IPS-20b (cell line): ENCODE measurements around the gene DCUN1D3.

Experiments used
- H3K27ac ChIP-seq: one replicate; pipeline ENCODE4 v1.5.1; 2013; ENCODE audit warnings: low read length
- H3K27me3 ChIP-seq: 2 replicates; pipeline ENCODE4 v1.6.1; 2013; ENCODE audit warnings: mild to moderate bottlenecking, low read length, inconsistent platforms; ENCODE audit not compliant: insufficient read depth
- H3K36me3 ChIP-seq: 2 replicates; pipeline ENCODE4 v1.6.1; 2013; ENCODE audit warnings: low read depth, mild to moderate bottlenecking, inconsistent platforms, low read length, moderate library complexity; ENCODE audit not compliant: insufficient read depth
- H3K4me1 ChIP-seq: 2 replicates; pipeline ENCODE4 v1.6.1; 2013; ENCODE audit warnings: mild to moderate bottlenecking, control low read depth, inconsistent platforms, low read length, moderate library complexity; ENCODE audit not compliant: insufficient read depth
- H3K4me3 ChIP-seq: 2 replicates; pipeline ENCODE4 v1.5.1; 2013; ENCODE audit warnings: mild to moderate bottlenecking, low read length, inconsistent platforms
- H3K9ac ChIP-seq: 2 replicates; pipeline ENCODE4 v1.6.1; 2013; ENCODE audit warnings: low read depth, mild to moderate bottlenecking, inconsistent platforms, low read length, moderate library complexity
- H3K9me3 ChIP-seq: 2 replicates; pipeline ENCODE4 v1.6.1; 2013; ENCODE audit warnings: mild to moderate bottlenecking, low read depth, low read length, inconsistent platforms; ENCODE audit not compliant: insufficient read depth

The DCUN1D3 gene

DNA sequence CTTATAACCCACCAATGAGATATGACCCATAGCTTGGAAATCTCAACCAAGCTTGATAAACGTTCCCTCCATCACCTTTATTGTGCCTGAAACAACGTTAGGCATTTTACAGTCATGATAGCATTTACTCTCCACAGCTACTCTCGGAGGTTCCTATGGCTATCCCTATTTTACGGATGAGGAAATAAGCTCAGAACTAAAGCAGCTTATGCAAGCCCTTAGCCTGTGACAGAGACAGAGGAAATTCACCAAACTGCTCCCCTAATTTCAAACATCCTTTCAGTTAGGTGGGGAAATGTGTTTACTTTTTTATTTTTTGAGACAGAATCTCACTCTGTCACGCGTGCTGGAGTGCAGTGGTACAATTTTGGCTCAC lies 18.7 kb downstream of the DCUN1D3 start:
- no peaks in the 10 kb centered on the region for H3K36me3 ChIP-seq
- H3K9me3 ChIP-seq, result no peaks in the 10 kb centered on the region
- 0 out of 2 replicates have a peak, but pooled peaks cover 5% of the 10 kb centered on the region for H3K4me1 ChIP-seq
- no peak overlapping the region for H3K9ac ChIP-seq
- no peak overlapping the region for H3K4me3 ChIP-seq
- no peak overlapping the region for H3K27ac ChIP-seq
- H3K27me3 ChIP-seq, result no peaks in the 10 kb centered on the region

DNA sequence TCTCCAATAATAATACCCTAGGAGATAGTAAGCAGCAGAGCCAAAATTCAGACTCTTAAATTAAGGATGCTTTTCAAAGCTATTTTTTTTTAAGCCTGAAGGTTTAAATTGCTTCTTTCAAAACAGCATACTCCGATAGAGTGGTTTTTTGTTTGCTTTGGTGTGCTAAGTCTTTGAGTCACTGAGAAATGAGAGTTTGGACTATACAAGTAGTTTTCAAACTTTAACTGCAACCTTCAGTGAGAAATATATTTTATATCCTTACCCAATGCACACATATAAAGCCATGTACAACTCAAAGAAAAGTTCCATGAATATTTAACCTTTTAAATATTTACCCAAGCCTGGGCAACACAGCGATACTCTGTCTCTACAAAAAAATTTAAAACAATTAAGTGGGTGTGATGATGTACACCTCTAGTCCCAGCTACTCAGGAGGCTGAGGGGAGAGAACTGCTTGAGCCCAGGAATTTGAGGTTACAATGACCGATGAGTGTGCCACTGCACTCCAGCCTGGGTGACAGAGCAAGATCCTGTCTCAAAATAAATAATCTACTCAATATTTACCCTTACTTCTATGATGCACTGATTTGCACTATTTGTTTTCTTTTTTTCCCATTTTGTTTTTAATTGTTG lies 19.2 kb downstream of the DCUN1D3 start:
- Histone ChIP-seq H3K27me3 (no peaks in the 10 kb centered on the region), H3K27ac (no peak overlapping the region), H3K9ac (no peak overlapping the region), H3K9me3 (no peaks in the 10 kb centered on the region), H3K36me3 (no peaks in the 10 kb centered on the region), H3K4me3 (no peak overlapping the region), H3K4me1 (0 out of 2 replicates have a peak, but pooled peaks cover 5% of the 10 kb centered on the region)

DNA sequence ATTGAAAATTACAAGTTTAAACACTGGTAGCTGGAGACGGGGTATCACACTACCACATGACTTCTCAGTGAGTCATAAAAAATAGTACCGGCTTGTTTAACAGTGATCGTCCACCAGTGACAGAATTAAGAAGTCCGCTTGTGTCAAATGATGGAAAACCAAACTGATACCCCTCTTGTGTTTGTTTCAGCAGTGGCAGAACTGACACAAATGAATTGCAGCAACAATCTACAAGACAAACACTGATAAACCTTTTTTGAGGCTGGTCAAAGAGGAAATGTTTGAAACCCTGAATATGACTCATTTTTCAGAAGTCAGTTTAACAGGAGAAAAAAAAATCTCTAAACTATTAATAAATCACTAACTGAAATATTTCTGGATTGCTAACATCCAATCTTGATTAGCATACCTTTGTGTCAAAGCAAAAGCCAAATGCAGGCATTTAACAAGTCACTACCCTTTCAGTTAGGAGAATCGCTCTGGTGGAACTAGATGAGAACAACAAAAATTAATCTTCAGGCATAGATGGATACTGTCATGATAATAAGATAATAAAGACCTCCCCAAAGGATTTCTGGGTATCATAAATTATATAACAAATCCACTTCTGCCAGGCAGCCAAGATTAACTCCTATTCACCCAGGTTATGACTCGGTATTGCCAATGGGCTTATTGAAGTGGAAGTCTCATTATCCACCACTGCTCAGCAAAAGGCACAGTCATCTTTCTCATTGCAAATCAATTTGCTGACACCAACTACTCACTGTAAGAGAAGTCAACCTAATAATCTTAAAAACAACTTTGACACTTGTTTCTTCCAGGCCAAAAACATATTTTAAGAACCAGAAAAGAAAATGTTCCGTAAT lies 20.8 kb downstream of the DCUN1D3 start:
- no peaks in the 10 kb centered on the region for H3K9me3 ChIP-seq
- H3K9ac ChIP-seq, result no peak overlapping the region
- H3K27me3 ChIP-seq, result no peaks in the 10 kb centered on the region
- 0 out of 2 replicates have a peak, but pooled peaks cover 7% of the 10 kb centered on the region for H3K4me1 ChIP-seq
- H3K27ac ChIP-seq, result no peak overlapping the region
- no peak overlapping the region for H3K4me3 ChIP-seq
- H3K36me3 ChIP-seq, result no peaks in the 10 kb centered on the region

DNA sequence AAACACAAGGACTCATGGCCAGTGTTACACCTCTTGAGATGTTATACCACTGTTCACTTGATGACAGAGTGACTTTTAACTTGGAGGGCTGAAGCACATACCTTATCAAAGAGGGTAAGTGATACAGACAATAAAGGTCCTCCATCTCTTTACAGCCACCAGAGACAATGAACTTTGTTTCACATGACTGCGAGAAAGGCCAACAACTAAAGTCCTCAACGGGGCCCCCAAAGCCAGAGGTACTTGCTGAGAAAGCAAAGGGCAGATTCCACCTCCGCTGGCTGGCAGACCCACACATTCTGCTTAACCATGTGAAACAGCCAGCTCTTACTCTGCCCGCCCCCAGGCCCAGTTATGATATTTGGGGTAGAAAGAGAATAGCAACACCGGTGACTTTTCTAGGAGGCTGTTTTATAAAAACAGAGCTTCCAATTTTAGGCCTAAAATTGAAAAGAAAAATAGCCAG lies 21.4 kb downstream of the DCUN1D3 start:
- Histone ChIP-seq H3K4me3 (no peak overlapping the region), H3K27ac (no peak overlapping the region)

DNA sequence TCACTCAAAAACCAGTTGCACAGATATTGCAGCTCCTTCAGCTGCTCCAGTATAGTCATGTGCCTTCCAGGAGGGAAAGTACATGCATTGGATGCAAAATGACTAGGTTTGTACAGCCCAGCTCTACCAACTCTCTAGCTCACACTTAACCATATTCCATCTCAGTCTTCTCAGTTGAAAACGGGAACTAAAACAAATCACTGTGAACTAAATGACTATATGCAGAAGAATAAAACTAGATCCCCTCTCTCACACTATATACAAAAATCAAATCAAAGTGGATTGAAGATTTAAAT lies 24.9 kb downstream of the DCUN1D3 start:
- no peak overlapping the region for H3K9ac ChIP-seq
- H3K27ac ChIP-seq, result no peak overlapping the region
- H3K36me3 ChIP-seq, result no peaks in the 10 kb centered on the region
- H3K4me1 ChIP-seq, result 0 out of 2 replicates have a peak, but pooled peaks cover 8% of the 10 kb centered on the region
- no peaks in the 10 kb centered on the region for H3K27me3 ChIP-seq
- H3K9me3 ChIP-seq, result no peaks in the 10 kb centered on the region
- no peak overlapping the region for H3K4me3 ChIP-seq

More for the DNA sequence above, 21.4 kb downstream of the DCUN1D3 start:
- H3K9ac ChIP-seq, result no peak overlapping the region
- H3K9me3 ChIP-seq, result no peaks in the 10 kb centered on the region
- no peaks in the 10 kb centered on the region for H3K27me3 ChIP-seq
- H3K36me3 ChIP-seq, result no peaks in the 10 kb centered on the region
- 0 out of 2 replicates have a peak, but pooled peaks cover 8% of the 10 kb centered on the region for H3K4me1 ChIP-seq

DNA sequence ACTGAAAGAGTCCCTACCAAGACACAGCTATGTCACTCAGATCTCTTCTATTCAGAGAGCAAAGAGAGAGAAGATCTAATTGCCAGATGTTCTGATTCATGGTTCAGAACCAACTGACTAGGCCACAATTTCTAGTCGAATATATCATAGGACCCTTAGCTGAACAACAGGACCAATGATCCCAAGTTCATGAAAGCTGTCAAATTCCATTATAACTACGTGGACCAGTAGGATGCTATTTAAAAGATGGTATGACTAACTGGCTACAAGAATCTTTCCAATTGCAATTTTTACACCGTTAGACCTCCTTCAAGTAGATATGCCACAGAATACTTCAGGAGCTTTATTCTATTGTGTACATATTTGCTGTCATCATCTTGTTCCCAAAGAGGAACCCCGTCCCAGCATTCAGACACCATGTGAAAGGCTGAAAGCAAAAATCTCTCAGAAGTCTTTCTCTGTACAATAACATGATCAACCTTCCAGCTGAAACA lies 26.0 kb downstream of the DCUN1D3 start:
- Histone ChIP-seq H3K4me3 (no peak overlapping the region), H3K27ac (no peak overlapping the region)

DNA sequence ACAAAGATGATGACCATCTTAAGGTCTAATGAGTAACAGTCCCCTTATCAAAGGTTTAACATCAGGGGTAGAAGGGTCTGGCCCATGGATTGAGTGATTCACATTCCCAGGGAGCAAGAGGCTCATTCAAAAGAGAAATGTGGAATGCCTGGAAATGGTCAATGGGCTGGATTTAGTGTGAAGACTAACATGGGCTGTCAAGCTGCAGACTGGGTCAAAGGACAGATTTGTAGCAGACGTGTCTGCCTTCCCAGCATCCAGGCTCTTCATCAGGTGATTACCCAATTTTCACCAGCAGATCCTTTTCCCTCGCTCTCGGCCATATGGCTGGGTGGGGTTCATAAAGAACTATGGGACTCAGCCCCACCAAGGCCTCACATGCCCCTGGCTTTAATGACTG lies 26.8 kb downstream of the DCUN1D3 start:
- H3K27me3 ChIP-seq, result no peaks in the 10 kb centered on the region
- no peaks in the 10 kb centered on the region for H3K36me3 ChIP-seq
- H3K9ac ChIP-seq, result no peak overlapping the region
- no peaks in the 10 kb centered on the region for H3K9me3 ChIP-seq
- H3K4me1 ChIP-seq, result 0 out of 2 replicates have a peak, but pooled peaks cover 5% of the 10 kb centered on the region
- no peak overlapping the region for H3K27ac ChIP-seq
- no peak overlapping the region for H3K4me3 ChIP-seq

More for the DNA sequence above, 26.0 kb downstream of the DCUN1D3 start:
- no peaks in the 10 kb centered on the region for H3K36me3 ChIP-seq
- no peak overlapping the region for H3K9ac ChIP-seq
- no peaks in the 10 kb centered on the region for H3K27me3 ChIP-seq
- H3K4me1 ChIP-seq, result 0 out of 2 replicates have a peak, but pooled peaks cover 6% of the 10 kb centered on the region
- H3K9me3 ChIP-seq, result no peaks in the 10 kb centered on the region

DNA sequence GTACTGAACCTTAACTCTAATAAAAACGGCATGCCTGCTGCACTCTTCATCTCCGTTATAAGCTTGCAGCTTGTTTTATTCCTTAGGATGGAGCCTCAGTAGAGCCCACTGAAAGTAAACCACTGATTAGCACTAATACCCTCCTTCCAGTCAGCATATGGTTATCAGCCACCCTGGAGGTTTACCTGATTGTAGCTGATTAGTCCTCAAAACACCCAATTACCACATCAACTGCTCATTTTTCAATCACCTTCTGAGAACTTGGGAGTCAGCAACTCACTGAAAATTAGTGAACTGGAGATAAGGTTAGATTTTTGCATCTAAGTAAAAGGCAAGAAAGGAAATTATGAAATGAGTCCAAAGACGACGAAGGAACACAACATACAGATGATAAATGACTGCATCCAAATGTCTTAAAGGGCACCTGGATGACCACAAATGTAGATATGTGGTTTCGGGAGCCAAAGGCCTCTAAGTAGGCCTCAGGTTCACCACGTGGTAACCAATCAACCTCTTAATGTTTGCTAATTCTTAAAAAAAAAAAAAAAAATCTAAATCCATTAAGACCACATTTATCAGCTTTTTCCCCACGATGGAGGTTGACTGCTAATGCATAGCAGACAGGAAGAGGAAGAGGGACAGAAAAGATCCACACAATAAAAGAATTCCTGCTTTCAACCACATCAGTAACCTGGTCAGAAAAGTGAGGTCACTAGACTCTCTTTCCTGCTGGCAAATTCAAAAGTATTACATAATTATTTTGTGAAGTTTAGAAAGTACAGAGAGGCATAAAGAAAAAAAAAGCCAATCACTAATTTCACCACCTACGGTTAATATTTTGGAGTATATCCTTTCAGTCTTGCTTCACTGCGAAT lies 28.0 kb downstream of the DCUN1D3 start:
- Histone ChIP-seq H3K36me3 (no peaks in the 10 kb centered on the region), H3K4me3 (no peak overlapping the region)

DNA sequence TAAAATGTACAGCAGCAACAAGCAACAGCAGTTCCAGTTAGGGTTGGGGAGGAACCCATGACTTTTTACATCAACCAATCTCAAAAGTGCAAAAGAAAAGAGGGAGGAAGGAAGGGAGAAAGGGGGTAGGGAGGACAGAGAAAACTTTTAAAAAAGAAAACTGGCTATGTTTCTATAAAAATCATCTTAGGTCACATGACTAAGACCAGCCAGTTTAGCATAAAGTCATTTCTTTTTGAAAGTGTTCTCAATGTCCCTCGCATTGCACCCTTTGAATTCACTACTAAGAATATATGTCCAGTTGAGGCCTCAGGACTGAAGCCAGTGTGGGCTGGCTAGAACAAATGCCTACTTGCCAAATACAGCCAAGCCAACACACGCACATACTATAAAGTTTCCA lies 28.9 kb downstream of the DCUN1D3 start:
- Histone ChIP-seq H3K9ac (no peak overlapping the region), H3K27me3 (no peaks in the 10 kb centered on the region), H3K4me3 (no peak overlapping the region), H3K9me3 (no peaks in the 10 kb centered on the region), H3K27ac (no peak overlapping the region), H3K36me3 (no peaks in the 10 kb centered on the region), H3K4me1 (peaks cover 9% of the 10 kb centered on the region; the same call in 1 of the 2 replicates)

More for the DNA sequence above, 28.0 kb downstream of the DCUN1D3 start:
- Histone ChIP-seq H3K4me1 (0 out of 2 replicates have a peak, but pooled peaks cover 5% of the 10 kb centered on the region), H3K27me3 (no peaks in the 10 kb centered on the region), H3K27ac (no peak overlapping the region), H3K9me3 (no peaks in the 10 kb centered on the region), H3K9ac (no peak overlapping the region)

DNA sequence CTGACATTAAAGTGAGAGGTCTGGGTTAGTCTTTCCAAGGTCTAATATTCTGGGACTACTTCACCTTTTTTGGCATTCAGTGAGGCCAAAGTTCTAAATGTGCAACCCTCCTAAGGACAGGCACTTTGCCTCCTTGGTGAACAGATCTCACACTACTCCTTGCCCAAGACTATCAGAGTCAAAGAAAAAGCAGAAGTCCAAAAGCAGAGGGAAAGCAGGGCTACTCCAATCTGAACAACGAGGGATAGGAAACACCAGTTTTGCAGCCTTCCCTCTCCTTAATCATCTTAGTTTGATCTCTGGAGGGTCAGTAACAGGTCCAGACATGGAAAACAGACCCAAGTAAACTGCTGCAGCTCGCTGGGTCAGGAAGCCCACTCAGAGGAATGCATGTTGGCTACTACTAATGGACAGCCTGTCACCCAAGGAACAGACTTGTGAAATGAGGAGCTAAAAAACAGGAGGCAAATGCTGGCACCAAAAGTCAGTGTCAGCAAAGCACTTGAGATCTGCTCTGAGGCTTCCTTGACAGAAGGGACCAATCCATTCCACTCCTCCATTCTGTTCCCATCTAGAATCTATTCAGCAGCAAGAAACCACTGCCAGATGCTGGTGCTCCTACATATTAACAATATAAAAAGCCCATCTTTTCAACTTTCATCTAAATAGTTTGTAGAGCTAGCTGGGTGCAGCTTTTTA lies 29.9 kb downstream of the DCUN1D3 start:
- Histone ChIP-seq H3K9ac (no peak overlapping the region), H3K4me3 (no peak overlapping the region), H3K36me3 (no peaks in the 10 kb centered on the region), H3K27ac (no peak overlapping the region), H3K9me3 (no peaks in the 10 kb centered on the region), H3K27me3 (no peaks in the 10 kb centered on the region), H3K4me1 (peaks cover 12% of the 10 kb centered on the region; the same call in 1 of the 2 replicates)

DNA sequence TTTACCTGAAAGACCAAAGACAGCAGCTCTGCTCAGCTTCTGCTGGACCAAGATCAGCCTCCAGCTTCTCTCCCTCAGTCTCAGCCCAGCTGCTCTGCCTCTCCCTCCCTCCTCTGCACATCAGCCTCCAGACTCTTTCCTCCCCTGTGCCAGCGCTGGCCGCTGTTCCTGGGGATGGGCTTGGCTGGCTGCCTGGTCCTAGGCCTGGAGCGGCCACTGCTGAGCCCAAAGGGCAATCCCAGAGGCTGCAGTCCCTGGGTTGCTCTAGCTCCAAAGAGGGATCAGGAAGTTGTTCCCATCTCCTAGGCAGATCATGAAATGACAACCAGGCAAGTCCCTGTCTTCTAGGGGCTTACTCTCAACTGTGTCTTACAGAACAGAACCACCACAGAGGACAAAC lies 31.3 kb downstream of the DCUN1D3 start:
- no peaks in the 10 kb centered on the region for H3K9me3 ChIP-seq
- H3K36me3 ChIP-seq, result no peaks in the 10 kb centered on the region
- no peaks in the 10 kb centered on the region for H3K27me3 ChIP-seq
- H3K4me3 ChIP-seq, result no peak overlapping the region
- H3K27ac ChIP-seq, result no peak overlapping the region
- H3K4me1 ChIP-seq, result peaks cover 9% of the 10 kb centered on the region; the same call in 1 of the 2 replicates
- no peak overlapping the region for H3K9ac ChIP-seq
